NCI-H2081 treated with DMSO at 0.1 percent for 48 hours (cell line): ENCODE results near the gene SUSD1.

Experiments
- DNase-seq: peaks from one replicate; lab custom pipeline; 2025; lab: John Stamatoyannopoulos, UW

SUSD1 gene

DNA sequence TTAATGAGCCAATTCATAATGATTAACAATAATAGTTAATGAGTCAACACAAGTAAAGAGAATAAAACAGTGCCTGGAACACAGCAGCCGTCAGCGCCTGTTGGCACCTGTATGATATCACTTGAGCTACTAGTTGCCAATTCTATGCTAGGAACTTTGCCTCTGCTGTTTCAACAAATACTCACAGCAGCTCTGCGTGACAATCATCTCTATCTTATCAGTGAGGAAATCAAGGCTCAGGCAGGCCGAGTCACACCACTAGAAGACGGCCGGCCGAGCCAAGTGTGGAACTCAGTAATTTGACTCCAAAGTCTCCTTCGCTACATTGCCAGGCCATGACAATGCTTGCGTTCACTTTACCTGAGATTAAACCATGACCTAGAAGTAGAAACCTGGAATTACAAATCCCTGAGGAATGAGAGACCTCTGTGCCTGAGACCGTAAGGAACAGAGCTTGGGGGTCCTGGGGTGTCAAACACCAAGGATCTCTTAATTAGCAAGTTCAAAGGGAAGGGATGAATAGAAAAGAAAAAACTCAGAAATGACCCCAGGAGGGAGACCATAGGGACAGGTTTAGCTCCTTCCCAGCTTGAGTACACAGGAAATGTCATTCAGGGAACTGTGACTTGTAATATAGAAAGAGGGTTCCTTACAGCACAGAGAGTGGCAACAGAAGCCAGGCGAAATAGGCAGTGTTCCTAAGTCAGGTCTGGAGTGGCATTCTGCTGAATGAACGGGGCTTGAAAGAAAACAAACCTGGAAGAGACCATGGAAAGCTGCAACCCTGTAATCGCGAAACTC, 109.1 kb downstream of the SUSD1 start:
- DNase-seq = no peak

DNA sequence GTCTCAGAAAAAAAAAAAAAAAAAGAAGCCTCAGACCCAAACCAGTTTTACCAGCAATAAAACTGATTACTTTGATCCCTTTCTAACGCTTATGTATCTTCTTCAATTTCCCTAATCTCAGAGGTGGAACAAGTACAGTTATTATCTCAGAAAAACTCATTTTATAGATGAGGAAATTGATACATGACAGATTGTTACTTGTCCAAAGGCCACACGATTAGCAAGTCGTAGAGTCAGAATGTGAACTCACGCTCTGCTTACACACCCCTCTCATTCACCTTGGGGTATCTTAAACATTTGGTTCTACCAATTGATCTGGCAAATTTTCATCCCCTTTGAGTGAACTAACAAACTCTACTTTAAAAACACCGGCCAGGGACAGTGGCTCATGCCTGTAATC, 110.2 kb downstream of the SUSD1 start:
- no peak for DNase-seq

DNA sequence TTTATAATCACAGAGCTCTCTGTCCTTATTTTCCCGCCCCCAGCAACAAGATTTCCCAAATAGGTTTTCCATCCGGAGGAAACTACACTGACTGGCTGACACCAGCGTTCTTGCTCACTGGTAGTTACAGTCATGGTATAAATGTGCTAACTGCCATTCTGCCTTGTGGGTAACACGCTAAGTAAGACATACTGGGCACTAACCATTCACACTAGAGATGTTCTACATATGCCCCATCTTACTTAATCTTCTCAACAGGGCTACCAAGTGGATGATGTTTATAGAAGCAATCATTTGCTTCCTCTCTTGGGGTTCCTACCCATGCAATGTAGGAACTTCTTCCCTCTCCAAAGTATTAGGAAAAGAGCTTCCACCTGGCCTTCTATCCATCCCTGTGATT, 111.5 kb downstream of the SUSD1 start:
- no peak for DNase-seq

DNA sequence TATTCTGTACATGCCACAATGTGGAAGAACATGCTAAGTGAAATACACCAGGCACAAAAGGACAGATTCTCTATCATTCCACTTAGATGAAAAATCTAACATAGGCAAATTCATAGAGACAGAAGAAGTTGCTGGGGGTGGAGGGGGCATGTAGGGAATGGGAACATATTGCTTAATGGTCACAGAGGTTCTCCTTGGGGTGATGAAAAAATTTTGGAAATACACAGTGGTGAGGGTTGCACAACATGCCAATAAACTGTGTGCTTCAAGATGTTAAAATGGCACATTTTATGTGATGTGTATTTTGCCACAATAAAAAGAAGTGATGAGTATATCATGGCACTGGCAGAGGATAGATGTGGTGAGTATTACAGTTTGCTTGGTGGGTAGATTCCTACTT, 111.9 kb downstream of the SUSD1 start:
- DNase-seq = no peak

DNA sequence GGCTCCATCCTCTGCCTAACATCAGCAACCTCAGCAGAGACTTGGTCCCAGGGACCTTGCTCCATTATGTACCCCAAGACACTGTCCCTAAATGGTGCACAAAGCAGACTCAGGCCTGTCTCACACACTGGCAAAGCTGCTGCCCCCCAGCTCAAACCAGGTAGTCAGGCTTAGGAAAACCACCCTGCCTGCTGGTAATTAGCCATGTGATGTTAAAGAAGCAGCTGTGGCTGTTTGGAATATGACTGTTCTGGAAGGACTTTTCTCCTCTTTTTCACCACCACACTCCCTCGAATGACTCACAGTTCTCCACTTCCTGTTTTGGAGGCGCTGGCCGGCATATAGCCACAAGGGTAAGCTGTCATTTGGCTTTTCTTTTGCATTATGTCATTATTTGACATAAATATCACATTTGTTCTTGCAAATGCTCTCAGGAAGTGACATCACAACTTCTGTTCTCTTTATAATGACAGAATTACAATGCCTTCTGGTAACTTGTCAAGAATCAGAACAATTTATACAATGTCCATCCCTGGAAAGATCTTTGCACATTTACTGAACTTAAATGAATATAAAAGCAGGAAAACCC, 113.9 kb downstream of the SUSD1 start:
- DNase-seq = no peak

DNA sequence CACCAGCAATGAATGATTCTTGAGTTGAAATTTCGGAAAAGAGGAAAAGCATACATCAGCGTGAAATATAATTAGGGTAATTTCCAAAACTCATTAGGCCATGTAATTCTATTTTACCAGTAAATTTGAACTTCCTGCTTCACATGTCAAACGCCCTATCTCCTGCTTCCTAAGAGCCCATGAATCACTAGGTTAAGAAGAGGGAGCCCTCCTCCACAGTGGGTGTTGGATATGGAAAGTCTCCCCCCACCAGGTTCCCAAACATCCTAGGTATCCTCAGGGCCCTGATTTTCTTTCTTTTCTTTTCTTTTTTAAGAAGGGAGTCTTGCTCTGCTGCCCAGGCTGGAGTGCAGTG, 115.2 kb downstream of the SUSD1 start:
- DNase-seq = no peak

DNA sequence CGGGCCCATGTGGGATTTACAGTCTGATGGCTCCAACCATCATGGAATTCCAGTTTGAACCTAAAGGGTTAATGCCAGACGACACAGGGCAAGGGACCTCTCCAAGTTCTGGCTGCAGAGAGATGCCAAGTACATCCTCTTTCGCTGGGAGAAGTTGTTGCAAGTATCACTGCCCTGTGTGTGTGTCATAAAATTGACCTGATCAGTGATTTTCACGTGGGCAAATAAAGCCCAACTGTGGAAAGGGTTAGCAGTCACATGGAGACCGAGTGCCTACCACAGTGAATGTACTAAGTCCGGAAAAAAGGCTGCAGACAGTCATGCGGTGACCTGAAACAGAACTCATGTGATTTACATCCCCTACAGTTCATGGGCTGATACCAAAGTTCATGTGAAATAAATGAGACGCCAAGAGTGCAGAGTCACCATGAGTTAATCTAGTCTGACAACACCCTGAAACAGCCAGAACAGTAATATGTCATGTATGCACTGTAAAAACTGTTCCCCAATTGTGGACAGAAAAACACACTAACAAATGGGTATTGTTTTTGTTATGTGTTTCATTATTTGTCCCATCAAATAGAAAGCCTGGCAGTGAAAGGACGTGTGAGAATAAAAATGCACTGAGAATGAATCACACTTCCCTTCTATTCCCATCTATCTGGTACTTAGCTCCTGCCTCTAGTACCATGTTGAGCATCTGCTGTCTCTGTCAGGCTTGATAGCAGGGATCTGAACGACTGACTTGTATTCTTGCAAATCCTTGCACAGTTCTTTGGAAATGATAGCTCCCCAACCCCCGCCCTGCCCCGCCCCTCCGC, 115.7 kb downstream of the SUSD1 start:
- DNase-seq = no peak

DNA sequence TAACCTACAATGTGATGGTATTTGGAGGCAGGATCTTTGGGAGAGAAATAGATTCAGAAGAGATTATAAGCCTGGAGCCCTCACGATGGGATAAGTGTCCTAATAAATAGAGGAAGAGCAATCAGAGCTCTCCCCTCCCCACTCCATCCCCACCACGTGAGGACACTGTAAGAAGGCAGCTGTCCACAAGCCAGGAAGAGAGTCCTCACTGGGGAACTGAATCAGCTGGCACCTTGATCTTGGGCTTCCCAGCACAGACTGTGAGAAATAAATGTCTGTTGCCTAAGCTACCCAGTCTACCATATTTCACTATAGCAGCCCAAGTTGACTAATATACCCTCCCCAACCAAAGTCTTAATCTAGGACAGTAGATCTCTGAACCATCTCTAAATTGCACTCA, 118.1 kb downstream of the SUSD1 start:
- DNase-seq = no peak

DNA sequence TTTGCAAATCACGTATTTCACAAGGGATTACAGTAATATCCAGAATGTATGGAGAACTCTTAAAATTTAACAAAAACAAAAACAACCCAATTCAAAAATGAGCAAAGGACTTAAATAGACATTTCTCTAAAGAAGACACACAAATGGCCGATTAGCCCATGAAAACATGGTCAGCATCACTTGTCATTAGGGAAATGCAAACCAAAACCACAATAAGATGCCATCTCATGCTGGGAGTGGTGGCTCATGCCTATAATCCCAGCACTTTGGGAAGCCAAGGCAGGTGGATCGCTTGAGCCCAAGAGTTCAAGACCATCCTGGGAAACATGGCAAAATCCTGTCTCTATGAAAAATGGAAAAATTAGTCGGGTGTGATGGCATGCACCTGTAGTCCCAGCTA, 120.2 kb downstream of the SUSD1 start:
- DNase-seq = no peak

DNA sequence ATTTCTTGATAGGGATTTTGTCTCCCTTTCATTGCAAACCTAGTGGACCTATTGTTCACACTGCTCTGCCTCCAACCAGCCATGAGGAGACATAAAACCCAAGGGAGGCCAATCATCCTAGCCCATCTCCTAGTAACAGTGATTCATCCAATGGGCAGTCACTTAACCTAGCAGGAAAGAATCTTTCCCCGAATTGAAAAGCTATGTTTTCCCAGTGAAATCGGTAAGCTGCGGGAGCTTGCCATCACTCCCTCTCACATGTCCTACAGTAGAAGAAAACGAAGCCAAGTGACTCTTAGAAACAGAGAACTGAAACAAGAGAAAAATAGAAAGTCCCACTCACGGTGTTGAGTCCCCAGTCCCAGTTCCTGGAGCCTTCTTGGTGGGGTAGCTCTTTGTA, 123.3 kb downstream of the SUSD1 start:
- no peak for DNase-seq

DNA sequence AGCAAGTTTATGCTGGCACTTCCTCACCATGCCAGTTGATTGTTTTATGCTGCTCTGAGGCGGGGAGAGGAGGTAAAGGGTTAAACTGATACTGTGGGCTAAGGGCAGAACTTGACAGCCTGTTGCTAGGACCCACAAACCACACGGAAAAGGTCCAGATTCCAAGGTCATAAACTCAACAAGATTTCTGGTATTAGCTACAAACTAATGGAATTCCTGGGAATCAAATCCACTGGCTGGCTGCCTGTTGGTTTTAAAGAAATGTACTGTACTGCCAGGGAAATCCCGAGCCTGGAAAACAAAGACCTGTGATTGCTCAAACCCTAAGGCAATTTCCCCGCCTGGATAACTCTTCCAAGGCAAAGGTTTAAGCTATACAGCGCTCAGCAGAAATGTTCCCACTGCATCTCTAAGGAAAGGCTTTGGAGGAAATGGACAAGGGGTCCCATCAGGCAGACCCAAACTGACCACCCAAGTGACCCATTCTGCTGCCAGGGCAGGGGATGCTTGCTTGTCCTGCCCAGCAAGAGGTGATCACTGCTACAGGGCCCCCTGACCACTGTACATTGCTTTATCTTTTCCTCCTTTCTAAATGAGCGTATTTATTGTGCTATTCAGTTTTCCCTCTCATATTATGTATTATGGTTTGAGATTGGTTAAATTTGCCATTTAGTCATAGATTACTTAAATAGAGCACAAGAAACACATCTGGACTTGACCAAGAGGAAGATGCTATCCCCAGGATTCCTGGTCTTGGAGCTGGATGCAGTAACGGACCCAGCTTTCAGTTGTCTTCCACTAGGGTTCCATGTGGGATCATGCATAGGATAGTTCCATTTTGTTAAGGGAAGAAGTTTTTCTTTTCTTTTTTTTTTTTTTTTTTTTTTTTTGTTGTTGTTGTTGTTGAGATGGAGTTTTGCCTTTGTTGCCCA, 124.3 kb downstream of the SUSD1 start:
- DNase-seq = no peak

DNA sequence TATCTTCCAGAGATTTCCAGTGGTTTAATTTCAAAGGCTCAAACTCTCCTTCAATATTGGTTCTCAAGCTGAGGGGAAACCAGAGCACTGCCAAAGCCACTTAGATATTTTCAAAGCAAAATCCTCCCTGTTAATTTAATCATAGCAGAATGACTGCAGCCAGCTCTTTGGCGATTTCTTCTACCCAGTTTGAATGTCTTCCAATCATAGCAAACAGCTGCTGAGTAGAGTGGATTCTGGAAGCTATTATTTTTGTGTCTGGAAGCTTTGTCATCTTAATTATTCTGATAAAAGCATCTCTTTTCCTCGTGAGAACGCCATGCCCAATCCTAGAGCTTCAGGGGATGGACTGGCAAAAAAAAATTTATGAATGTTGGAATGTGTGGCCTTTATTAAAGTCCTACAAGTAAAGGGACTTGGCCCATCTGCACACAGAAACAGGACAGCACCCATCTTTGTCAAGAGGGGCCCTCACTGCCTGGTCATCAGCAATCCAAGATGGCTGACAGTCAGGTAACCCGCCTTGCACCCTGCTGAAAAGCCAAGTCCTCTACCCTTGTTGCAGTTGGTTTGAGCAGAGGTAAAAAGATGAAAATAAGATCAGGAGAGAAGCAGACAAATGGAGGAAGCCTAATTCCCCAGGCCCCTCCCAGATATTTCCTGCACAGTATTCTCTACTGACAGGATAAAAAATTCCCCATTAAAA, 125.1 kb downstream of the SUSD1 start:
- no peak for DNase-seq

DNA sequence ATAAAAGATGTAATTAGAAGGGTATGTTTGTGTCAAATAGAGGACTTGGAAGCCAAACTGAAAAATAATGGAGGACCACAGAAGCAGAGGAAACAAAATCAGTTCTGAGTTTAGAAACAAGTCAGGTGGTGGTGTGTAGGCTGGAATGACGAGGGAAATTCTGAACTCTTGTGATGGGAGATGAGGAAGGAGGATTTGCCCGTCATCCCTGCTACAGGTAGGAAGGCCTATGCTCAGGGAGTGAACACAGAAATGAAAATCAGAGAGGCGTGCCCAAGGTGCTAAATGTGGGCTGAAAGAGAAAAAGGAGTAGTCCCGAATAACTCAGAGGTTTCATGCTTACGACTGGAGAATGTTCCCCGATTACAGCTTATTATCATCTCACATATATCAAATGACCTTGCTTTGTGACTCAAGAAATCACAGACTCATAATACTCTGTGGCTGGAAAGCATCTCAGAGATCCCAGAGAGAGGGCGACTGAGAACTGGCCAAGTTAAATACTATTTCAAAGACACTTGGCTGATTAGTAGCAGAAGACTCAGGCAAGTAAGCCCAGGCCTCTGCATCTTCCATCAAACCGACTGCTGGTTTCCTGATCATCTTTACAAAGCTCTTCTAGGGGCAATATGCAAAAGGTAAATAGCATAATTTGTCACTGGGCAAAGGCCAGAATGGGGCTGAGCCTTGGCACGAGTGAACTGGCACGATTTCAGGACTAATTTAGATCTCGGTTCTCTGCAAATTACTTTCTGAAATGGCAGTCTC, 126.0 kb downstream of the SUSD1 start:
- DNase-seq = no peak

DNA sequence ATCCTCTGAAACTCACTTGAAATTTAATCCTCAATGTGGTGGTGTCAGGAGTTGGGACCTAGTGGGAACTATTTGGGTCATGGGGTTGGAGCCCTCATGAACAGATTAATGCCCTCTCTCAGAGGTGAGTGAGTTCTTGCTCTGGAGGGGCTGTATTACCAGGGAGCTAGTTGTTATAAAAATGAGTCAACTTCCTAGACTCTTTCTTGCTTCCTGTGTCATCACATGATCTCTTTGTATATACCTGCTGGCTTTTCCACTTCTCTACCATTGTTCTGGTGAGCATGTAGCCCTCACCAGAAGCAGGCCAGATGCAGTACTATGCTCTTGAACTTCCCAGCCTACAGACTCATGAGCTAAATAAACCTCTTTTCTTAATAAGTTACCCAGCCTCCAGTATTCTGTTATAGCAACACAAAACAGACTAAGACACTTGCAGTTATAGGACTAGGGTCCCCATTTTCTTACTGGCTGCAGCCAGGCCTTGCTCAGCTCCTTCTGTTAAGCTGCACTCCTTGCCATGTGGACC, 127.5 kb downstream of the SUSD1 start:
- no peak for DNase-seq

DNA sequence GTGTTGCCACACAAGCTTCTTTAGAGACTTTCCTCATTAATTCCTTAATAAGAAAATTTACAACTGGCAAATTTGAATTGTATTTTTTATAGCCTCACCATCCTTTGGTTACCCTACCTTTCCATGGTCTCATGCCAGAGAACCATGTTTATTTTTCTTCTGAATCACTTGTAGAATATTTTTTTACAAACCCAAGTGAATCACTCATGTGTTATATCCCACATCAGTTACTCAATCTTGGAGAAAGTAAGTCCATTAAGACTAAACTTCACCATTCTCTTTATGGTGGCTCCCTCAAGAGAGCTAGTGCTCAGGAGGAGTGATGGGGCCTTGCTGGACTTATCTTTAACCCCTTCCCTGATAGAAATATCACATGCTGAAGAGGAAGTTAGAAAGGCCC, 128.9 kb downstream of the SUSD1 start:
- no peak for DNase-seq

DNA sequence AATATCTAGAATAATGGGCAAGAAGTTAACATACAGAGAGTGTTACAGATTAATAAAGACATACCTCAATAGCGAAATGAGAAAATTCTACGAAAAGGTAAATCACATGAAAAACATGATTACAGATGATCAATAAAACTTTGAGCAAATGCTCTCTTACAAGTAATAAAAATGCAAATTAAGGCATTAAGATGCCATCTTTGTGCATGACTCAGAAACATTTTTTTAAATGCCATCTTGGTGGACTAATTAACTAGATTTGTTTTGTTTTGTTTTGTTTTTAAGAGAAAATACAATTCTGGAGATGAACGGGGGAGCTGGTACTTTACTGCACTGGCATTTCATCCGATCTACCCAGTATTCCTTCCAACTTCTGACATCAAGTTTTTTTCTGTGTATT, 130.2 kb downstream of the SUSD1 start:
- DNase-seq = no peak

DNA sequence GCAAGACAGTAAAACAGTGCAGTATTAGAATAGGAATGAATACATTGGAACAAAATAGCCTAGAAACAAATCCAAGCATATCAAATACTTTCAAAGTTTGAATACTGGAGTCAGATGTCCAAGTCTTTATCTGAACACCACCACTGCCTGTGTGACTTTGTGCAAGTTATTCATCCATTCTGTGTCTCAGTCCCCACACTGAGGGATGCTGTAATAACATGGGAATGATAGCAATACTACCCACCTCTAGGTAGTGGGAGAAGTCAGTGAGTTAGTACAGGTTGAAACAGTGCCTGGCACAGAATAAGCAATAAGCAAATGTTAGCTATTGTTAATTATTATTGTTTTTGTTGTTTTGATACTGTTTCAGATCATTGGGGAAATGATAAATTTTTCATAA, 130.9 kb downstream of the SUSD1 start:
- no peak for DNase-seq

DNA sequence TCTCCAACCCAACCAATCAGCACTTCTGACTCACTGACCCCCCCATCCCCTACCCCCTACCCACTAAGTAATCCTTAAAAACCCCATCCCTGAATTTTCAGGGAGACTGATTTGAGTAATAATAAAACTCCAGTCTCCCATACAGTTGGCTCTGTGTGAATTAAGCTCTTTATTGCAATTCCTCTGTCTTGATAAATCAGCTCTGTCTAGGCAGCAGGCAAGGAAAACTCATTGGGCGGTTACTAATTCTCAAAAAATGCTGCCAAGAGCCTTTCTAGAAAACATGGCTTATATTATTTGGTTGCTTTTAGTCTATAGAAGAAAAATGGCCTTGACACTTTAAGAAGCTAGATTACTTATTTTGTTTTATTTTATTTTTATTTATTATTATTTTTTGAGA, 131.7 kb downstream of the SUSD1 start:
- DNase-seq = no peak

DNA sequence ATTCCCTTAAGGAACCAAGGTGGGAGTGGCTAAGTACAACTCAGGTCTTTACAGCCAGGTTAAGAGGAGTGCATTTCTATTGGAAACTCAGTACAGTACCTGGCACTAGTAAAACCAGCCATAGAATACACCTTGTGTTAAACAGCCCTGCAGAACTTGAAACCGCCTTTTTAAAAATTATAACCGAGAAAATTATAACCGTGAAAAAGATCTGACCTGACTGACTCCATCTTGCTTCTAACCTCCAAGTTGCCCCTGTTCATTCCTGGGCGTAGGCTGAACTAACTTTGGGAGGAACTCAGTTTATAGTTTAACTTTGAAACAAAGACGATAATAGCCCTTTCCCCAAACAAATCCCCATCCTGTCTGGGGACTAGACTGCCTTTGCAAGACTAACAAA, 132.3 kb downstream of the SUSD1 start:
- no peak for DNase-seq

DNA sequence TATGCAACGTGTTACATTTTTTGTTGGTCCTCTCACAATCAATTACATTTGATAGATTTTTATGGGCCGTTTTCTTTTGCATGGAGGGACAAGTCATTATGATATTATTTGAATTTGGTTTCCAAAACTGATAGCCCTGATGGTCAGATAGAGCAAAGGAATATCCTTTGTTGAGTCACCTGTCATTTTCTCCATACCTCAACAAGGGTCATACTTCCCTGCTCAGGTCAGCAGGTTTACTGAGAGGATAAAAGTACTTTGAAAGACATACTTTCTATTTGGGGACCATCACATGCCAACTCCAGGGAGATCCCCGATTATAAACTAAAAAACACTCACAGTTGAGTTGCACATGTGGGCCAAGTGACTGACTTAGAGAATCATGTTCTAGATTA, 132.9 kb downstream of the SUSD1 start:
- no peak for DNase-seq
